Measurements from ENCODE around the gene CORO1C.

CORO1C gene

GRCh38 chr12:108613548-108613947 is 117.8 kb downstream of the CORO1C start:
- no peak for DNase-seq

- DNase-seq: no peak
Measured at GRCh38 chr12:108612788-108613282, 118.5 kb downstream of the CORO1C start.

DNA sequence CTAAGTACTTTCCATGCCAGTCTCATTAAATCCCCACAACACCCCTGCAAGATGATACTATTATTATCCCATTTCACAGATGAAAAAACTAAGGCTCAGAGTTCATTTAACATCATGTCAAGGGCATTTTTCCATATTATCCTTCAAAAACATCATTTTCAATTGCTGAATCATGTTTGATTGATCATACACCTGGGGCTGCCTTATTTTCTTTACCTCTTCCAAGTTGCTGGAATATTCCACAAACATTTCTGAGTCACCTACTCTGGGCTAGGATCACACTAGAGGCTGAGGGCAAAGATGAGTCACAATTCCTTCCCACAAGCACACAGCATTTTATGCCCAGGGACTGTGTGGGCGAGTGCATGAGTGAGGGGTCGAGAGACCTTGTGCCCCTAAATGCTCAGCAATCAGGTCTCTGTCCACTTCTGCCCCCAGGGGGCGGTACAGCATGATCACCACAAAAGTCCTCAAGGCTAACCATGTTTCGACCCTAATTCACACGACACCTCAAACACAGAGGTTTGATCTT is 119.4 kb downstream of the CORO1C start:
- DNase-seq: peak; percentile 67

- no peak for DNase-seq
Measured at GRCh38 chr12:108610856-108611605, 120.3 kb downstream of the CORO1C start.

DNA sequence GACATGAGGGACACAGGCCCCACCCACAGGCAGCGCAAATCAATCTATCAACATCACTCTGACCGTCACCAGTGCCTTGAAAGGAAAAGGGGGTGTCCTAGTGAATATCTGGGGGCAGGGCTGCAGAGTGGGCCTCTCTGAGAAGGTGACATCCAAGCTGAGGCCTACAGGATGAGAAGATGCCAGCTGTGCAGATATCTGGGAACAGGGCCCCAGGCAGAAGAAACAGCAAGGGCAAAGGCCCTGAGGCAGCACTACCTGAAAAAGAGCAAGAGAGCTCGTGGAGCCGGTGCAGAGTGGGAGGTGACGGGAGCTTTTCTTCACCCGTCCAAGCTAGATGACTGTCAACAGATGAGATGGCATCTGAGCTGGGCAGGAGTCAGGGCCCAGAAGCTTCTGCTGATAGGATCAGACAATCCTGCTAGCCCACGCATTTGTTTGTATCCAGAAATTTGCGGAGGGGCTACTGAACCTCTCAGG is 120.9 kb downstream of the CORO1C start:
- no peak for DNase-seq

- DNase-seq: no peak
Measured at GRCh38 chr12:108609537-108610335, 121.6 kb downstream of the CORO1C start.

- DNase-seq: no peak
Measured at GRCh38 chr12:108608616-108609015, 122.7 kb downstream of the CORO1C start.

DNA sequence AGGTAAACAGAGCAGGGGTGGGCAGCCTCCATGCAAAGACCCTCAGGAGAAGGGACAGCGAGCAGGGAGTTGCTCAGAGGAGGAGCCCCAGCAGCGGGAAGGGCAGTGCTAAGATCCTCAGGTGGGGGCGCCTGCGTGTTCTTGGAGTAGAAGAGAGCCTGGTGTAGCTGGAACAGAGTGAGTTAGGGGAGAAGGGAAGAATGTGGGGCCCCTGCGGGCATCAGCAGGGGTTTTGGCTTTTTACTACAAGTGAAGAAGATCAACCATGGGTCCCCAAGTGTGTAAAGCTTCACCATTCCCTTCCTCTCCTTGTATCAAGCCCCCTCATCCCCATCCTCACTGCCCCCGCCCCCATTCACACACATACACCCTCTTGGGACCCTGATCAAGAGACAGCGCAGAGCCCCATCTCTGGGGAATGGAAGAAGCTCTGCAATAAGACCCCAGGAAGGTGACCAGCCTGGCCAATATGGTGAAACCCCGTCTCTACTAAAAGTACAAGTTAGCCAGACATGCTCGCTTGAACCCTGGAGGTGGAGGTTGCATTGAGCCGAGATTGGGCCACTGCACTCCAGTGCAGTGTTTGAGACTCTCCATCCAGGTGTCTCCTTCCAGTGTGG is 123.2 kb downstream of the CORO1C start:
- DNase-seq: no peak

- DNase-seq: no peak
Measured at GRCh38 chr12:108606492-108606891, 124.8 kb downstream of the CORO1C start.

GRCh38 chr12:108605690-108606406 is 125.5 kb downstream of the CORO1C start:
- DNase-seq: no peak

DNA sequence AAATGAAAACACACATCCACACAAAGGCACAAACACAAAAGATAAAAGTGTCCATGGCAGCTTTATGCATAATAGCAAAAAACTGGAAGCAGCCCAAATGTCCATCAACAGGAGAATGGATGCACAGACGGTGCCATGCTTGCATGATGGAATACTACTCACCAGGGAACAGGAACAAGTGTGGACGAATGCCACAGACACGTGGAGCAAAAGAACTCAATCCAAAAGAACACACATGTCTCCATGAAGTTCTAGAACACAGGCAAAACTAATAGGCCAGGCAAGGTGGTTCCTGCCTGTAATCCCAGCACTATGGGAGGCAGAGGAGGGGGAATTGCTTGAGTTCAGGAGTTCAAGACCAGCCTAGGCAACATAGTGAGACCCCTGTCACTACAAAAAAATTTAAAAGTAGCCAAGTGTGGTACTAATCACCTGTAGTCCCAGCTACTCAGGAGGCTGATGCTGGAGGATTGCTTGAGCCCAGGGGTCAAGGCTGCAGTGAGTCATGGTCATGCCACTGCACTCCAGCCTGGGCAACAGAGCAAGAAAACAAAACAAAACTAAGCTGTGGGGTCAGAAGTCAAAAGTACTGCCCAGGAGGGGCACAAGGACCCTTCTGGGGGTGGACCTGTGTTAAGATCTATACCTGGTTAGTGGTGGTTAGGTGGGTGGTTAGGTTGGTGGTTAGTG is 126.2 kb downstream of the CORO1C start:
- no peak for DNase-seq

DNA sequence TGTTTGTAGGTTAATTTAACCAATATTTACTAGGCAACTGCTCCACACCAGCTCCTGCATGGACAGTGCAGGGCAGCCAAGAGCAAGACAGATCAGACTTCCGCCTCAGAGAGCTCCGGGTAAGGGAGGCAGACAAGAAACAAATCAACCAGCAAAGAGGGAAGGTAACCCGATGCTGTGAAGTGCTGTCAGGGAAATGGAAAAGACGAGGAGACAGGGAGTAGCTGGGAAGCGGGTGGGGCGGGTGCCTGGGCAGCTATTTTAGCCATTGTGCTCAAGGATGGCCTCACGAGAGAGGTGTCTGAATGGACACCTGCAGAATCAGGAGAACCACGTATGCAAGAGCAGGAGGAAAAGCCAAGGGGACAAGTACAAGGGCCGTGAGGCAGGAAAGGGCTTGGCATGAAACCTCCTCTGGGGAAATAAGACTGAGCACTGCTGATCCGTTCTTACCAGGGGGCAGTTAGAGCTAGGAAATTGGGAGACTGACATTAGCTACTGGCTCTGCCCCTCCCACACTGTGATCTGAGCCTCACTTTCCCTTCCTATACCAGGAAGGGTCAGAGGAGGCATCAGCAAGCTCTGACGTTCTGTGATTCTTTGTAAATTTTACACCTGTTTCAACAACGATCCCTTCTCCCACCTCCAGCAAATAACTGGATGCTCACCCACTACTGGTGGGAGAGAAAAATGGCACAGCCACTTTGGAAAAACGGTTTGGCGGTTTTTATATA is 126.9 kb downstream of the CORO1C start:
- no peak for DNase-seq

DNA sequence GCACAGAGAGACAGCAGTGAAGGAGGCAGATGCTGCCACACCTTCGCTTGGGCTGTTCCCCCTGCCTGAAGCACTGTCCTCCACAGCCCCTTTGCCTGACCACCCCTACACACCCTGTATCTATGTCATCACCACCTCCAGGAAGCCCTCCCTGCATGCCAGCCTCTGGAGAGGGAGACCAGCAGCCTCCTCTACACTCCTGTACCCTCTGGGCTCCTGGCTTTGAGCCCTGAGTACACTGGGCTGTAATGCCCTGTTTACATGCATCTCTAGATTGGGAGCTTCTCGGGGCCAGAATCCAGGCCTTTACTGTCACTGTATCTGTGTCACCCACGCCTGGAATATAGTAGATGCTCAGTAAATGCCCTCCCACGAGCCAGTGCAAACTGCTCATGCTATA is 127.6 kb downstream of the CORO1C start:
- DNase-seq: no peak

DNA sequence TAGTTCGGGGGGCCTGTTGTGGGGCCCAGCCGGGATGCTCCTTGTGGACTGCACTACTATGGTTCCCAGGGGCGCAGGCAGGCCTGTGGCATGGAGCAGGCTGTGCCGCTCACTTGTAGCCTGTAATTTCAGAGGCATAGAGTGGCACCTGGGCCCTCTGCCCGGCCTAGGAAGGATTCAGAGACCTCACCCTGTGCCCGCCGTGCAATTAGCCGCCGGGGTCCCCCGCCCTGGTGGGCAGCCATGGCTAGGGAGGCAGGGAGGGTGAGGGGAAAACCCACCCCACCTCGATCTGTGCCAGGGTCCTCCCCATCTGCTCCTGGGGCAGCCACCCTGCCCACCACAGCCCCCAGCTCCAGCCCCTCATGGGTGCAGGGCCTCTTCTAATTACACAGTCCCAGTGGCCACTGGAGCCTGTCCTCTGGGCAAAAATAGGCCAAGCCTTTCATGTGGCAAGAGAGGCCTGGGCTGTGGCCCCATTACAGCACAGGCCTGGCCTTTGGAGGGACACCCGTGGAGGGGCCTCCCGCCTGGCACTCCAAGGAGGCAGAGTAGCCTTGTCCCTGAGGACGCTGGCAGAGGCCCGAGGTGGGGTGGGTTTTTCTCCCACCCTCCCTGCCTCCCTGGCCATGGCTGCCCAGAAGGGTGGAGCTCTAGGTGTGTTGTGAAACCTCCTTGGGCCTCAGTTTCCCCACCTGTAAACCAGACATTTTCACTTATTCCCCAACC is 128.2 kb downstream of the CORO1C start:
- no peak for DNase-seq

- DNase-seq: no peak
Measured at GRCh38 chr12:108602209-108602705, 129.1 kb downstream of the CORO1C start.

- no peak for DNase-seq
Measured at GRCh38 chr12:108600702-108601007, 130.7 kb downstream of the CORO1C start.

- DNase-seq: no peak
Measured at GRCh38 chr12:108599948-108600701, 131.2 kb downstream of the CORO1C start.

GRCh38 chr12:108599541-108599940 is 131.8 kb downstream of the CORO1C start:
- no peak for DNase-seq

DNA sequence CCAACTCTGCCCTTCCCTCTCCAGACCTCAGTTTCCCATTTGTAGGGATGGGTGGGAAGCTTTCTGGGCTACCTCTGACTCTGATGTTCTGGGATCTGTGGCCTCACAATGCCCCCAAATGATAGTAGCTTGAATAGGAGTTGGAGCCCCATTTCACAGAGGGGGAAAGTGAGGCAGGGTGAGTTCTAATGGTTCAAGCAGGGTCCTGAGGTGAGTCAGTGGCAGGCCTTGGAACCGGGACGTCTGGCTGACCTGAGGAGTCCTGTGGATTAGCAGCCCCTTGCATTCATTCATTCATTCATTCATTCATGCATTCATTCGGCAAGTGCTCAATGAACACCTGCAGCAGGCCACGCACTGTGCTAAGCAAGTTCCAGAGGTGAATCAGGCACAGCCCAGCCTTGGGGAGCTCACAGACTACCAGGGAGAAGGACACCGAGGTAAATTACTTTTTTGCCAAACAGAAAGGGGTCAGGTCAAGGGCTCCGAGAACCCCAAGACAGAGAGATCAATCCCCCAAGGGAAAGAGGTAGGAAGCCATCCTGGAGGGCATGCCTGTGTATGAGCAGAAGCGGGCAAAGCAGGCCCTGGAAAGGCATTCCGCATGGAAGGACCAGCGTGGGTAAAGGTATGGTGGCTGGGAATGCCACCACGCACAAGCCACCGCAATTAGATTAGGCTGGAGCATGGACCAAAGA is 132.6 kb downstream of the CORO1C start:
- no peak for DNase-seq
